NCI-H774 (cell line): ENCODE results near the gene SDHB.
"Not testable (repeated sequence)": the region's sequence is repeated elsewhere in the genome, so short reads cannot be mapped to it uniquely, and the experiment has no call there.

Source experiments
- DNase-seq: peaks from one replicate; lab custom pipeline; 2025; lab: John Stamatoyannopoulos, UW

SDHB gene

DNA sequence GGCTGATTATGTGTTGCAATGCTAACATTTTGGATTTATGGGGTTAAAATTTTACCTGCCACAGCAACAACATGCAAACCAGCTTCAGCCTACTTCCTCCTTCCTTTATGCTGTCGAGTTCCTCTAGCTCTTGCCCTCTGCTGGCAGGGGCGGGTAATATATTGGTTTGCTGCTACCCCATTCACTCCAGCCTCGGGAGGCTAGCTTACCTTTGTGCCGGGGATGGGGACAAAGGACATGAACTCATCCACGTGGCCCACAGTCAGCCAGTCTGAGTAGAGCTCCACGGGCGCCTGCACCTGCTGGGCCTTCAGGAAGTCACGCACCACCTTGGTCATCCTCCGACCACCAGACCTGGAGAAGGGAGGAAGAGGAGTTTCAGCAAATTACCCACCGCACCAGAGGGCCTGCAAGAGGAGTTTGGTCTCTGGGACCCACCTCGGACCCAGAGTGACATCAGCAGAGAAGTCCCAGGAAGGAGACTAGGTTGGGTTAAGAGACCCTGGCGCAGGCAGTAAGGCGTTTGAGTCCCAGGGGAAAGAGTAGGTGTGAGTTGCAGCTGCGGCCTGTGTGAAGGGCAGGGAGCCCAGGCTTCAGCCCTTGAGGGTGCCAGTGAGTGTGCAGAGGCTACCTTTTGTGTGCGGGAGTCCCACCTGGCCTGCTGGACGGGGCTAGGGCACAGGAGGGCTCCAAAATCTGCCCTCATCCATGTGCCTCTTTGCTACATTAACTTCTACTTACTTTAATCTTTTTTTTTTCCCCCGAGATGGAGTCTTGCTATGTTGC, 21.8 kb upstream of the SDHB start:
- DNase-seq: no peak

DNA sequence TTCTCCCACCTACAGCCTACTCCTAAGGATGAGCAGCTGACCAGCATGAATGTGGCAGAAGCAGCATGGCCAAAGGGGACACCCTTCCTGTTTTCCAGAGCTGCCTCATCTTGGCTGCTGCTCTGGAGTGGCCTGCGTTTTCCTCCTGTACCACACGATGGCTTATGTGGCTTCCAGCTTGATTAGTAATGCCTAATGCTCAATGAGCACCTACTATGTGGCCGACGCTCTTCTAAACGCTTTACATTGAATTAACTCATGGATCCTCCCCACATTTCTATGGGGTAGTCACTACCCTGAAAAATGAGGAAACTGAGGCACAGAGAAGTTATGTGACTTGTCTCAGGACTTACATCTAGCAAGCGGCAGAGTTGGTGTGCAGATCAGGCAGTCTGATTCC, 18.0 kb upstream of the SDHB start:
- DNase-seq: no peak

DNA sequence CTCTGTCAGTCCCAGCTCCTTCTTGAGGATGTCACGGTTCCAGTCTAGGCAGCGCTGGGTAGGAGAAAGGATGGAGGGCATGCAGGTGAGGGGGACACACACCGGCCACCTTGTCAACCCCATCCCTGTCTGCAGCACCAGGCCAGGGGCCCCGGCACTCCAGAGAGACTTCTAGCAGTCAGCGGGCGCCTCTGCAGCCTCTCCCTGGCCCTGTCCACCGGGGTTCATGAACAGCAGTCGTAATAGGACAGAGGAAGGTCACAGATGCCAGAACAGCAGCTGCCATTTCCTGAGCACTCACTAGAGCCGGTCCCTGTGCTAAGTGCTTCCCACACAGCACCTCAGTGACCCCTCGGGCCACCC, 16.3 kb upstream of the SDHB start:
- no peak for DNase-seq

DNA sequence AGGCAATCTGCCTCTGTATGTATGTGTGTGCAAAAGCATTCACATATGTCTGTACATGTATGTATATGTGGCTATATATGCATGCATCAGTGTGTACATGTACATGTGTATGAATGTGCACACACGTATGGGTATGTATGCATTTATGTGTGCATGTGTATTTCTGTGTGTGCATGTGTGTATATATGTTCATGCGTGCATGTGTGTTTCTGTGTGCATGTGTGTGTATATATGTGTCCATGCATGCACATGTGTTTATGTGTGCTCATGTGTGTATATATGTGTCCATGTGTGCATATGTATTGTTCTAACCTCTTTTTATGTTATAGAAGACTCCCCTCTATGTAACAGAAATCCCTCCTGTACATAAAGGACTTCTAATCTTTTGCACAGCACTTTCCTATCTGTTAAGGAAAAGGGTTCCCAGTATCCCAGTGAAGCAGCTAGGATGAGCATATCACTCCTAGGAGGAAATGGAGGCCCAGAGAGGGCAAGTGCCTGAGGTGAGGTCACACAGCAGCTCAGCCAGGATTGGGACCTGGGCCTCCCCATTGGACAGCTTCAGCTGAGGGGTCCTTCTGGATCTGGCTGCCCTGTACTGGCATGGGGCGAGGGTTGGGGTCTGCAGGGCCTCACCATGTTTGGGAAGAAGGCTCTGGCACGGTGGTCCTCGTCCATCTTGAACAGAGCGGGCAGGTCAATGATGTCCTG, 15.8 kb upstream of the SDHB start:
- DNase-seq: no peak

DNA sequence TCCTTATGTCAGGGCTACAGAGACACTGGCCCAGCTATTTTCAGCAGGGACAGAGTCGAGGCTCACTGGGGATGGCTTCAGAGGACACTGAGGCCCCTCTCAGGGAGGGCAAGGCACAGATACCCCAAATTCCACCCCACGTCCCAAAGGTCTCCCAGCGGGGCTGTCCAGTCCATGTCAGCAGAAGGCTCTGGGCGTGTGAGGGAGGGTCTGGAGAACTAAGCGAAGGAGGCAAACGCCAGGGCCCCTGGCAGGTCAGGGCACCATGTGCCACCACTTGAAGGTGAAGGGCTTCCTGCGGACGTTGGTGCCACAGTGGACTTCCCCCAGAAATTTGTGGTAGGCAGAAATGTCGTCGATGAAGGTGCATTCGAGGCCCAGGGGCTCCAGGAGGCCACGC, 15.0 kb upstream of the SDHB start:
- DNase-seq: no peak

DNA sequence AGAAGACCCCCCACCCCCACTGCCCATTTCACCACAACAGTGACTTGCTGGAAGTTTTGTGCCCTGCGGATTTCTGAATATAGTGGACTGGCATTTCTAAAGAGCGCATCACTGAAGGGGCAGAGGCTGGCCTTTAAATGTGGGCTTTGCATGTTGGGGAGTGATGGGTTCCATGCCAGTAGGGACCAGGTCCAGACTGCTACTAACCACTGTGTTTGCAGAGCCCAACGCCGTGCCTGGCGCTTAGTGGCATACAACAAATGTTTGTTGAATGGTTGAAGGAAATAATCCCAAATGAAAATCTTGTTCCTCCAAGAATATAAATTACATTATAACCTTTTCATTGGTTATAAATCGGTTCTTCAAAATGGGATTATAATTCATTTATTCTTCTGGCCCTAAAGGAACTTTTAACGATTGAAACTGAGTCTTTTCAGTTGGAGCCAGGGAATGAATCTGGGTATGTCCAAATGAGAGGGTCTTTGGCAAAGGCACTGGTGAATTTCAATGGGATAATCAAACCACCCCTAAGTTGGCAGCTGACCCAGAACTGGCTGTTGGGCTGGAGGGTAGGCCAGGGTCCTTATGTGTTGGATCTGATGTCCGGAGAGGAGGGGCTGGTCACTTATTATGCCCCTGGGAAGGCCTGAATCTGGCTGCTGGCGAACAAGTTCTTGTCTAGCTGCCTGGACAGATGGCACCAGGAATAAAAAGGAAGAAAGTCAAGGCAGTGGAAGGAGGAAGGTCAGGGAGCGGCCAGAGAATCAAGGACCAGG, 13.8 kb upstream of the SDHB start:
- no peak for DNase-seq

DNA sequence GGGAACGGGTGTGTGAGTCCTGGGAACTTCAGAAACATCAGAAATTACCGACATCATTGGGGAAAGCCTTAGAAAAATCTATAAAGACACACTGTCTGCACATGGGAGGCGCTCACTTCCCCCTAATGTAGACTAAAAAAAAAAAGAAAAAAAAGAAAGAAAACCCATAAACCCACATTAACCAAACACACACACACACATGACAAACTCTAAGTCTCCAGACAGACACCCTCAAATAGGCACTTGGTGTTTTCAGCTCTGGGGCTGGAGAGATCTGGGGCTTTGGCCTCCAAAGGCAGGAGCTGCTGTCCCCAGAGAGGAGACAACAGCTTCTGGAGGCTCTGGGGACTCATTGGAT, 13.2 kb upstream of the SDHB start:
- no peak for DNase-seq

DNA sequence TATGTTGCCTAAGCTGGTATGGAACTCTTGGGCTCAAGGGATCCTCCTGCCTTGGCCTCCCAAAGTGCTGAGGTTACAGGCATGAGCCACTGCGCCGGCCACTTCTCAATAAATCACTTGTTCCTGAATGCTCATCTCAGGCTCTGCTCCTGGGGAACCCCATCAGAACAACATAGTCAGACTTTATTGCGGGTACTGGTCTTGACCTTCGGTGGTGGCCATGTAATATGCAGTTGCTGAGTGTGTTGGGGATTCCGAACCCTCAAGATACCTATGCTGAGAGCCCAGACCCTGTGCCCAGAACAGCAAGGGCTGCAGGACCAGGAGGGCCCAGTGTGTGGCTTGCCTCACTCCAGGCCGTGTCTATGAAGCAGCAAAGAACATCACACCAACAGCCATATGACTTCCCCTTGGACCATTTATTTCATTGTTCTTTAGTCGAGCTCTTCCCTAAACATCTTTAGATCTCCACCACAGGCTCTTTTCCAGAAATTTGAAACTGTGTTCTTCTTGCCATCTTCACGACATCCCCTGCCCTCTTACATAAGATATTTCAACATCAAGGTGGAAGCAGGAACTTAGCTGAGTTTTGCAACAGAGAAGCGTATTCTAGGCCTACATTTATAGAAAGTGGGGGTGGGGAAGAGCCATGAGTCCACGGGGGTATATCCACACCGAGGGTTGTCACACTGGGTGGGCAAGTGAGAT, 12.7 kb upstream of the SDHB start:
- DNase-seq: no peak

DNA sequence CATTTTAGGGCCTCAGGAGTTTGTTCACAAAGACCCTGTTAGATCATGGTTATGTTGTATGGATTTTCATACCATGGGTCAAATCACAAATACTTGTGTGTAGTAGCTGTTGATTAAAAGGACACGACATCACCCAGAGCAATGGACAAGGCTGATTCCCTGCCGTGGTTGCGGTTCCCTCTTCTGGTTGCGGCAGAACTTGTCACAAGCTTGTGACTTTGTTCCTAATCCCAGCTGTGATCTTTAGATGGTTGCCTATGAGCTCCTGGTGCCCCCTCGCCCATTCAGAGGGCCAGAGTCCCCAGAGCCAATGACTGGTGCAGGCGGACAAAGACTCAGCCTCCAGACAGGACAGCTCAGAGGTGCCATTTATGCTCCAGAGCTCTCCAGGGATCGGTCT, 11.8 kb upstream of the SDHB start:
- no peak for DNase-seq

DNA sequence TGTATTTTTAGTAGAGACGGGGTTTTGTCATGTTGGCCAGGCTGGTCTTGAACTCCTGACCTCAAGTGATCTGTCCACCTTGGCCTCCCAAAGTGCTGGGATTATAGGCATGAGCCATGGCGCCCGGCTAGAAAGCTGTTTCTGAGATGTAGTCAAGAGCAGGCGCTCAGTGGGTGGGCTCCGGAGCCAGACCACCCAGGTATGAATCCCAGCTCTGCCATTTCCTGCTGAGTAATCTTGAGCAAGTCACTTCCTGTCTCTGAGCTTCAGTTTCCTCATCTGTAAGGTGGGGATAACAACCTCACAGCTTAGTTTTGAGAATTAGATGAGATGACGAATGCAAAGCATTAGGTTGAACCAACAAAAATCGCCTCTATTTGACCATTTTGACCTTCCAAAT, 8.9 kb upstream of the SDHB start:
- not testable (repeated sequence) for DNase-seq

DNA sequence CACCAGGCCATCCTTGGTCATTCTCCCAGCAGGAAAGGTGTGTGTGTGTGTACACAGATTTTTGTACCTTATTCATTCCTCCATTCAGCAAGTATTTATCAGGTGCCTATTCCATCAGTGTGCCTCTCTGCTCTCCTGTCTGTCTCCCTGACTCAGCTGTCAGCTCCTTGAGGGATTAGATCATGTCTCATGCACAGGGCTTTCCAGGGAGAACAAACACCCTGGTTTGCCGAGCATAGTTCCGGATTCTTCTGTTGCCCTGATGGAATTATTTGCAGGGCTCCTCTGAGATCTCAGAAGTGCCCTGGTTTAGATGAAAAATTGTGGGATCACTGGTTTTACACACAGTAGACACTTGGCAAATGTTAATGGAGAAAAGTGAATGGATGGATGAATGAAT, 8.1 kb upstream of the SDHB start:
- no peak for DNase-seq

DNA sequence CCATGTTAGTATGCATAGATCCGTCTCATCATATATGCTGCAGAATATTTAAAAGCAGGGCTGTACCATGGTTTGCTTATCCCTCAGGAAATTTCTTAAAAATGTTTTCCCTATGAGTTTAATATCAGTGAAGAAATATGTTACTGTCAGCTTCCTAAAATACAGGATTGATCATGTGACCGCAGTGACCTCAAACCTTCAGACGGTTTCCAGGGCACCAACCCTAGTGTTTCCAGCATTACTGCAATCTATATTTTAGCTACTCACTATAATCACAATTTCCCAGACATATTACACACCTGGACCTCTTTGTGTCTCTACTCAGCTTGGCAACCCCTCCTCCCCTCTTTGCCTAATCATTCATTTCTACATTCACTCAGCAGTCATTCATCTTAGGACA, 7.7 kb upstream of the SDHB start:
- no peak for DNase-seq

DNA sequence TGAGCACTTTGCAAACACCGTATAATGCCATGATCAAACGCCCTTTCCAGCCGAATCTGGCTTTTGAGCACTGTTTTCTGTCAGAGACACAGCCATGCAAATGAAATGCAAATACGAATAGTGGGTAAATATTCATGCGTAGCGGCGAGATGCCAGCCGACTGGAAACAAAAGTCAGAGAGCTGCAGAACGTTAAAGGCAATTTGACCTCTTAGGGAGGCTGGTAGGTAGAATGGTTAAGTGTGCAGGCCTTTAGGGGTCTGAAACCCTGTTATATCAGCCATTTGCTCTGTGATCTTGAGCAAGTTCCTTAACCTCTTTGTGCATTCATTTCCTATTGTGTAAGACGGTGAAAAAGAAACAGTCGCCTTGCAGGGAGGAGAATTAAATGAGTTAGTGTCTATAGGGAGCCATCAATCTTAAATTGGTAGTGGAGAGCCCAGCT, 6.5 kb upstream of the SDHB start:
- no peak for DNase-seq

DNA sequence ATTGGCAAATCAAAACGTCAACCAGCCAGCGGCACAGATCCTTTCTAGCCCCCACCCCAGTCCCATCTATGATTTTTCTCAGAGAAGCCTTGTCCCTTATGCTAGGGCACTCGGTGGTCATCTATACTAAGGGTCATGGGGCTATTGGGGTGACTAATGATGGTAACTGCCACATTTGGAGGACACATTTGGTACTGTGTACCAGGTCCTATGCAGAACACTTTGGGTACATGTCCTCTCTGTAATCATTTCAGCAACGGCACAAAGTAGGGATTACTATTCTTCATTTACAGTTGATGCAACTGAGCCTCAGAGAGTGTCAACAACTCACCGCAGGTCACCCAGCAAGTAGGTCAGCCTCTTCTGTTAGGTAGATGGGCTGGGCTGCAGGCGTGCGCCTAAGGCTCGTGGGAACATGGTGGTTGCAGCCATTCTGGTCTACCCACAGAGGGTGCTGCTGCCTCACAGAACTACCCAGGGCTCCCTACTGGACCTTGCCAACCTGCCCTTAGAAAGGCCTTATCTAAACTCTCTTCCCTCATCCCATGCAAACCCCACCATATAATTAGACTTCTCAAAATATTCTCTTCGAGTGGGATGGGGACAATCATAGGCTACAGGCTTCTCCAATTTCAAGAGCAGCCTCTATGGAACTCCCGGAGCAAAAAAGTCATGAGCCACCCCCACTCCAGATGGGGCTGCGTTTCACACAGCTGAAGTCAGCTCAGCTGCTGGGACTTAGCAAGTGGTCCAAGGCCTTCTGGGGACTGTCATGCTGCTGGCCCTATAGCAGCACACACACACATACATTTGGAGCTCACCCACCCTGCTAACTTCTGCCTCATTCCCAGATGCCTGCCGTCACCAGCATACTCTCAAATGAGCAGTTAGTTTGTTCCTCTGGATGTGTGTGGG, 5.8 kb upstream of the SDHB start:
- DNase-seq: no peak

DNA sequence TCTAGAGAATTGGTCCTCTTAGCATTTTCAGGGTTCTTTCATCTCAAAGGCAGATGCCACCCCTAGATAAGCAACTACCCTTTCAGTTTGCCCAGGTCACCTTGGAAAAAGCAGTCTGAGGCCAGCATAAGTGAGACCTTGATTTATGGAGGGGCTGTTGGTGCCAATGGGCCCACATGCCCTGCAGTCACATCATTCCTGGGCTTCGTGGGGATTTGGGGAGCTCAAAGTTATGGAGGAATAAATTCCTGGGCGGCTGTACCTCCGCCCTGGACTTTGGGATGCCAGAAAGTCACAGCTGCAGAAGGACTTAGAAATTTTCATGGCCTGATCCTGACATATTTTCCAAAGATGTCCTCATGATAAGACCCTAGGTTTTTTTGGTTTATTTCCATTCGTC, 2.7 kb upstream of the SDHB start:
- no peak for DNase-seq

DNA sequence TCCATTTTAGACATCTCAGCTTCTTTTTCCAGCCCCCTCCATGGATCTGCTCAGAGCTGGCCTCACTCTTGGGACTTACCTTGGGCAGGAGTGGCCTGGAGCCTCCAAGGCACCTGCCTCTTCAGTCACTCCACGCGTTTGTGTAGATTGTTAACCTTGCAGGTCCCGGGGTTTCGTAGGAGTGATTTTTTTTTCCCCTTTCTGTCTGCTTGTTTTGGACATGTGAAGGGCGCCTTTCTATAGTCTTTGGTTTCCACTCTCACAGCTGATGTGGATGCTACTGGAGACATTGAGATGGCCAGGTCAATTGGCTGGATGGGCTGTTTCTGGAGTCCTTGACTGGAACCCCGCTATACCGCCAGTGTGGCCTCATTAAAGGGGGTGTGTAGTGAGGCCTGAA, 2.0 kb upstream of the SDHB start:
- no peak for DNase-seq

DNA sequence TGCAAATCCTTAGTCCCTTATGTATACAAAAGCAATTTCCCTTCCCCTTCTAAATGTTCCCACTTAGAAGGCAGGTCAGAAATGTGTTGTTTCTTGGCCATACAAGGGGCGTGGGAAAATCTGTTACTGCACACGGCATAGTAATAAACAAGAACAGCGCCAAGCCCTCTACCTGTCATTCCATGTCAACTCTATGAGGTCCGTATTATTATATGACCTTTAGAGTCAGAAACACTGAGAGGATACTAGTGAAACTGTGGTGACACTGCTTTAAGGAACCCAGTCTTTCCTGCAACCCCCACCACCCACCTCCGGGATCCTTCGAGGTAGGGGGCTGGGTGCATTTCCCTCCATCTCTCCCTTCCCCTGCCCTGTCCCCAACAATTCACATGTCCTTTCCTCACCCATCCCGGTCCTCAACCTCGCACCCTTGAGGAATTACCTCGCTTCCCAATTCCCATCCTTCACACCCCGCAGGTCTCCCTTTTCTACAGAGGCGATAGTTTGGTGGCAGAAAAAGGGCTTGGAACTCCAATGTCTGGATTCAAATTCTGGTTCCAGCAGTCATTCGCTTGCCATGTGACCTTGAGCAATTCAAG, 647 bp downstream of the SDHB start:
- DNase-seq: no peak

DNA sequence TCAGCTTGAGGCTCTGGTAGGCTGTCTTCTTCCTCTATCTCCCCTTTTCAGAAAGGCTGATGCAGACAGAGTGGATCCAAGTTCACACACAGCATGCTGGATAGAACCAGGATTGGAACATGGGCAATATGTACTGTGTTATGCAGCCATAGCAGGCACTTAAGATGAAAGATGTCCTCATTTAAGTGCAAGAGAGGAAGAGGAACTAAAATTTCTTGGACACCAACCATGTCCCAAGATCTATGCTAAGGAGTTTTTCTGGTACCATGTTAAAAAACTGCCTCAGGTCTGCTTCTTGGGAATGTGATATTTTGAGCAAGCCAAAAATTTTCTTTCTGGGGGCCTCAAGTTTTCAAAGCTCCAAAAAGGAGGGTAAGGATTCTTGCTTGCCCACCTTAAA, 1.2 kb downstream of the SDHB start:
- no peak for DNase-seq

DNA sequence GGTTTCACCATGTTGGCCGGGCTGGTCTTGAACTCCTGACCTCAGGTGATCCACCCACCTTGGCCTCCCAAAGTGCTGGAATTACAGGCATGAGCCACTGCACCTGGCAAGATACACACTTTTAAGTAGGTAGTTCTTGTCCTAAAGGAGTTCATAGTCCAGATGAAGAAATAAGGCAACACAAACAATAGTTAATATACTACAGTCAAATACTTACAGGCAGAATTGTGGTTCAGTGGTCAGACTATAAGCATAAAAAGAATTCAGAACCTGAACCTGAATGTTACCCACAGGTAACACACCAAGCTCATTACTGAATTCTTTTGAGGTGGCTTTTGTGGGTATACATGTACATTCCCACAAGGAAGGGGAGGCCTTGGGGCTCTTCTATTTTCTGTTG, 1.8 kb downstream of the SDHB start:
- DNase-seq: no peak

DNA sequence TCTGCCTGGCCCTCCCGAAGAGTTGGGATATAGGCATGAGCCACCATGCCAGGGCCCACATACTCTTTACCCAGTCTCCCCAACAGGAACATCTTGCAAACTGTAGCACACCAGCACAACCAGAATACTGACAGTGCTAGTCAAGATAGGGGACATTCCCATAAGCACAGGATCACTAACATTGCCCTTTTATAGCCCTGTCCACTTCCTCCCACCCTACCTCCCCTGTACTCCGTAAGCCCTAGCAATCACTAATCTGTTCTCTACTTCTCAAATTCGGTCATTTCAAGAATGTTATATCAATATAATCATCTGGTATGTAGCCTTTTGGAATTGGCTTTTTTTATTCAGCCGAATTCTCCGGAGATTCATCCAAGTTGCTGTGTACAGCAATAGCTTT, 5.9 kb downstream of the SDHB start:
- no peak for DNase-seq

DNA sequence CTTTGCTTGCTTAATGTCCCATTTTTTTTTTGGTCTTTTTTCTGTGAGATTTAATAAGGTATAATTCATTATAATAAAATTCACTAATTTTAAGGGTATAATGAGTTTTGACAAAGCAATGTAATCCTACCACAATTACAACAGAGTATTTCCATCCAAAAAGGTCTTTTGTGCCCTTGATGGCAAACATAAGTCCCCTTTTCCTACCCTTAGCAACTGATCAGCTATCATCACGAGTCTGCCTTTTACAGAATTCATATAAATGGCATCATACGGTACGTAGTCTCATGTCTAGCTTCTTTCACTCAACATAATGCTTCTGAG, 7.5 kb downstream of the SDHB start:
- no peak for DNase-seq
